DND-41 (cell line): ENCODE data around the gene DOCK6.

Source experiments
- EZH2 ChIP-seq: IDR thresholded peaks from 3 replicates; pipeline ENCODE4 v1.6.1; 2012; ENCODE audit warnings: borderline replicate concordance, low read depth, mild to moderate bottlenecking, moderate library complexity, low read length, inconsistent platforms; ENCODE audit not compliant: severe bottlenecking
- TF ChIP-seq, protein P1 (sequence below): IDR thresholded peaks from 2 replicates; pipeline ENCODE4 v1.5.1; 2012; ENCODE audit warnings: borderline replicate concordance, low read length, moderate library complexity, mild to moderate bottlenecking; ENCODE audit not compliant: poor library complexity, severe bottlenecking; ENCODE audit errors: extremely low read depth

DNA sequence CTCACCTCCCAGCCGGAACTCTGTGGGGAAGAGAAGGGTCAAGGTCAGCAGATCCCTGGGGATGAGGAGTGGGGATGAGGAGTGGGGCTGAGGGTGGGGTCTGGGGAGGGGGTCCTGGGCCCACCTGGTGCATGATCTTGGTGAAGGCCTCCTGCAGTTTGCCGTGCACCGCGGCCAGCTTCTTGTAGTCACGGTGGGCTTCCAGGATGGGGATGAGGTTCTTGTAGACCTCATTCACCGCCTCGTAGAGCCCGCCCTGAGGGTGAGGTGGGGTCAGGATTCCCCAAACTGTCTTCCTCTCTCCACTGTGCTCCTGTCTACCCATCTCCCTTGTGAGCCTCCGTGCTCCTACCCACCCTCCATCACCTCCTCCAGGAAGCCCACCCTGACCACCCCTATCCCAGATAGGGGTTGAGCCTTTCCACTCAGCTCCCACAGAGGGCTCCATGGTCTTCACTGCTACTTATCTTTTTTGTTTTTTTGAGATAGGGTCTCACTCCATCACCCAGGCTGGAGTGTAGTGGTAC is 58.2 kb downstream of the DOCK6 start:
- TF ChIP-seq, protein P1, sequence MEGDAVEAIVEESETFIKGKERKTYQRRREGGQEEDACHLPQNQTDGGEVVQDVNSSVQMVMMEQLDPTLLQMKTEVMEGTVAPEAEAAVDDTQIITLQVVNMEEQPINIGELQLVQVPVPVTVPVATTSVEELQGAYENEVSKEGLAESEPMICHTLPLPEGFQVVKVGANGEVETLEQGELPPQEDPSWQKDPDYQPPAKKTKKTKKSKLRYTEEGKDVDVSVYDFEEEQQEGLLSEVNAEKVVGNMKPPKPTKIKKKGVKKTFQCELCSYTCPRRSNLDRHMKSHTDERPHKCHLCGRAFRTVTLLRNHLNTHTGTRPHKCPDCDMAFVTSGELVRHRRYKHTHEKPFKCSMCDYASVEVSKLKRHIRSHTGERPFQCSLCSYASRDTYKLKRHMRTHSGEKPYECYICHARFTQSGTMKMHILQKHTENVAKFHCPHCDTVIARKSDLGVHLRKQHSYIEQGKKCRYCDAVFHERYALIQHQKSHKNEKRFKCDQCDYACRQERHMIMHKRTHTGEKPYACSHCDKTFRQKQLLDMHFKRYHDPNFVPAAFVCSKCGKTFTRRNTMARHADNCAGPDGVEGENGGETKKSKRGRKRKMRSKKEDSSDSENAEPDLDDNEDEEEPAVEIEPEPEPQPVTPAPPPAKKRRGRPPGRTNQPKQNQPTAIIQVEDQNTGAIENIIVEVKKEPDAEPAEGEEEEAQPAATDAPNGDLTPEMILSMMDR, result no peak
- TF ChIP-seq EZH2, result no peak
